Brain pericyte (primary cell): ENCODE data around the gene VEZF1.

Source experiments
- DNase-seq: peaks from one replicate; pipeline ENCODE4 v3.0.0-alpha.2; 2012; ENCODE audit warnings: low read depth, low spot score

Gene VEZF1

DNA sequence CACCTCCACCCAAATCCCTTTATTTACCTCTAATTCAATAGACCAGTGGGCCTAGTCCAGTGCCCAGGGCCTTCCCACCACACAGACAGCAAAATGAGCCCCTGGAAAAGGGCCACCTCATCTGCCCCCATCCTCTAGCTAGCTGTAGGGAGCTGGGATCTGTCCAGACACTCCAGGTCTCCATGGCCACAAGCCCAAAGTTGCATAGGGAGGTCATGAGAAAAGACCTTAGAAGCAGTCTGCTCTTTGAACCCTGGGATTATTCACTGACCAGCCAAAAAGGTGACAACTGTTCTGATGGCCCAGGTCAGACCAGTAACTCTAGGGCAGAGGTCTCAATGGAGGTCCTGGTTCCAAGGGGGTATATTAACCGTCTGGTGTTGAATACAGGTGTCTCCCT lies 34.8 kb downstream of the VEZF1 start:
- no peak for DNase-seq

DNA sequence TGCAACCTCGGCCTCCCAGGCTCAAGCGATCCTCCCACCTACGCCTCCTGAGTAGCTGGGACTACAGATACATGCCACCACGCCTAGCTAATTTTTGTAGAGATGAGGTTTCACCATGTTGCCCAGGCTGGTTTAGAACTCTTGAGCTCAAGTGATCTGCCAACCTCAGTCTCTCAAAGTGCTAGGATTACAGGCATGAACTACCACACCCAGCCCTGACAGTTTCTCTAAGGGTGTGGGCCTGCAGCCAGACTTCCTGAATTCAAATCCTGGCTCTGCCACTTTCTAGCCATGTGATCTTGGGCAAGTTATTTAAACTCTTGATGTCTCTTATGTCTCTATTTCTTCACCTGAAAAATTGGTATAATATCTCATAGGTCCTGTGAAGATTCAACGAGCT lies 38.4 kb downstream of the VEZF1 start:
- DNase-seq = no peak

DNA sequence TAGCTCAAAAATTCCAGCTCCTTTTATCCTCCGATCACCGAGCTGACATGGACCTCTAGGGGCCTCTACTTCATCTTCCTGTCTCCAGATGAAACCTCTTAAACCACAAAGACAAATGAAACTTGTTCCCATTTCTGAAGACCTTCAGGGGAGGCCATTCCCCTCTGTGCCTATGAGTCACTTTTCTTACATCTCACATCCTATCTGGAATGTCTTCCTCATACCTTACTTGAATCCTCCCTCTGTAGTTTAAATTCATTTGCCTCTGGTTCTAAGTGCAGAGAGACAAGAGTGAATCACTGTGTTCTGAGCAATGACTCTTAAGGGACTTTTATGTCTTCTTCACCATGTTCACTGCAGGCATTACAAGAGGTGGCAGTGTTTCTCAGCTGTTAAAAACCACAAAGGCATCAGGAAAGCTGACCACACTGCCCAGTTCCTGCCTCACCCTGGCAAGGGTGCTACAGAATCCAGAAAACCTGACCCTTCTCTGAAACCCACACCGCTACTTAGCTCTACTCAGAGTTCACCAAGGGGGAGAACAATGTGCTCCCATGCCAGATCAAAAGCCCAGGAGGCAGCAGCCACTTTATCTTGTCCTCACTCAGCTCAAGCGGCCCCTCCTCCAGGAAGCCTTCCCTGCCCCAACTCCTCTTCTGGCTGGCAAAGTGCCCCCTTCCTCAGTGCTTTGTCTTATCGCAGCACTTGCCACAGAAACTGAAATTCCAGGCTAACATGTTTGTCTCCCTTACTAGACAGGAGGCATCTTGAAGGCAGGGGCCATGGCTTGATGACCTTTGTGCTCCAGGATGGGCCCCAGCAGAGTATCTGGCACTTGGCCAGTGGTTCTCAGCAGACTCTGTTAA lies 39.3 kb downstream of the VEZF1 start:
- DNase-seq = no peak

DNA sequence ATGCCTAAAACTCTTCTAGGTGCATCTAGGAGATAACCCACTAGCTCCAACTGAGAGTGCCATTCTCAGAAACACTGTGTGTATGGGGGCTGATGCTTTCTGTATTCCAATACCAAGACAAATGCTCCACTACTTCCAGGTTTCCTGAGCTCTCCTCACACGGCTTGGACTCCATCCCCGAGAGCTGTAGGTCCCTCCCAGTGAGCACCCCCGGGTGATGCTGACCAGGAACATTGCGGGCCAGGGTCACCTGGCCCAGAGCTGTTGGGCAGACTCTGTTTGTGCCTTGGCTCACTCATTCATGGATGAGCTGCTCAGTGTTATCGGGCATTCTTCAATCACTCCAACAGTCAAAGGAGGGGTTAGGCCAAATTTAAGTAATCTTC lies 39.9 kb downstream of the VEZF1 start:
- no peak for DNase-seq

DNA sequence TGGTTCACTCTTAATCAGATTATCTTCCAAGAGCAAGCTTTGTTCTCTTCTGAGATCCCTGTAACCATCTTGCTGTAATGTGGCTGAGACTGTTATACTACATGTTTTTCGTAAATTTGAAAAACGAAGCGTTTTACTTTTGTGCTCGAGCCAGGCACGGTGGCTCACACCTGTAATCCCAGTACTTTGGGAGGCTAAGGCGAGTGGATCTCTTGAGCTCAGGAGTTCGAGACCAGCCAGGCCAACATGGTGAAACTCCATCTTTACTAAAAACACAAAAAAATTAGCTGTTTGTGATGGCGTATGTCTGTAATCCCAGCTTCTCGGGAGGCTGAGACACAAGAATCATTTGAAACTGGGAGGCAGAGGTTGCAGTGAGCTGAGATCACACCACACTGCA lies 40.7 kb downstream of the VEZF1 start:
- DNase-seq = no peak

DNA sequence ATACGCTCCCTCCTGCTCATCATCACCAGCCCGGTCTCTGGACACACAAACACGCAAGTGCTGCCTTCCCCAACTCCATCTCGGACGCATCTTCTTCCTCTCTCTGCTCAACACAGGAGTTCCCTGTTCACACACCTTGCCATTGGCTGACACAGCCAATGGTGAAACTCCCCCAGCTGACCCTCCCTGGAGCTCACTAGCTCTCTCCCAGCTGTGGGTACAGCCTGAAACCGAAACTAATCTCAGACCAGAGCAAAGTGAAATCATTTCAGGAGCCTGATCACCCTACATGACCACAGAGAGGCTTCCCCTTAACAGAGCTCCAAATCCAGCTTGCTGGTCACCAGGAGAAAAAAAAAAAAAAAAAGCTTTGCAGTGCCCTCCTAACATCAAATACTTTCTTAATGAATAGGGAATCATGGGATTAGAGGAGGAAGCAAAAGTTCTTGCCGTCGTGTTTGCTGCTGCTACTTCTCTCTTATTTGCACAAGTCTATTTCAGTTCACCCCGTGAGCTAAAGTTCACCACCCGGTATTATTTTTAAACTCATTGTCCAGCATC lies 41.2 kb downstream of the VEZF1 start:
- DNase-seq = no peak

DNA sequence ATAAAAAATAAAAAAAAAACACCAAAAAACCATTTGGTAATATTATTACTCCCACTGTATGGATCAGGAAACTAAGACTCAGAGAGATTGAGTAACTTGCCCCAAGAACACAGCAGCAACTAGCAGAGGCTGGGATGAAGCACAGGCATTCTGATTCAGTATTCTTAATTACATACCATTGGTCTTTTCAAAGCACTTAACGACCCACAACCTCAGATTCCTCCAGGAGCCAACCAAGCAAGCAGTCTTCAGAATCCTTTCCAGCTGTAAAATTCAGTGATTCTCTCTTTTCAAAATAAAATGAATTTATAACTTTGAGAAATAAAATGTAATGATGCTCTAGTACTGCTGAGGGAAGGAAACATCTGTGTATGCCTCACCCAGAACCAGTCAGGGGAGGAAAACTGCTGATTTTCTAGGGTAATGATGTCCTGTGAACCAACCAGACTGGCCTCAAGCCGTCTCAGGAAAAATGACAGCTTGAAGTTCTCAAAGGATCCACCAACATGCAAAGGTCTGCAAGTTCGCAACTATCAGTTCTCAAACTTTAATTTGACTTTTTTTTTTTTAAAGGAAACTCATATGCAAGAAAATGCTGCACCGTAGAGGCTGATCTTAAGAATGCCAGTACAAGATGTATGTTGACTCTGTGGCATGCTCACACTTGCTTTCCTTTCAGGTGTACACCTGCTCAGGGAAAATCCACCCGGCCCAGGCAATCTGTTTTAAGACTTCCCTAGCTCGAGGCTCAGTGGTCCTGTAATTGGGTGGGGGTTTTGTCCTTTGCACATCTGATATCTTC lies 41.9 kb downstream of the VEZF1 start:
- no peak for DNase-seq

DNA sequence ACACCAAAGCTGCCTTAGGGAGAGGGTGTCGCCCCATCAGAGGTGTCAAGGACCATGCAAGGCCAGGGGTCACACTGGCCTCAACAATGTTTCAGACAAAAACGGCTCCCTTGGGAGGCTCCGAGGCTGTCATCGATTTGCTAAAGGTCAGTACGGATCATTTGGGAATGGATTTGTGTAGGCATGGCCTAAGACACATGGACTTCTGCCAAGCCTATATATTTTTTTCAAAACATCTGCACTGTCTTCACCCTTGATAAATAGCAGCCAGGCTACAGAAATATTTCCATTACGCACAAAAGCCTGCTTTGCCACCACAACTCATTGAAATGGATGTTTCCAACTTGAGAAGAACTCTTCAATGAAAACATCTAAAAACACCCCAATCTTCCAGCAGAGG lies 43.1 kb downstream of the VEZF1 start:
- DNase-seq = no peak

DNA sequence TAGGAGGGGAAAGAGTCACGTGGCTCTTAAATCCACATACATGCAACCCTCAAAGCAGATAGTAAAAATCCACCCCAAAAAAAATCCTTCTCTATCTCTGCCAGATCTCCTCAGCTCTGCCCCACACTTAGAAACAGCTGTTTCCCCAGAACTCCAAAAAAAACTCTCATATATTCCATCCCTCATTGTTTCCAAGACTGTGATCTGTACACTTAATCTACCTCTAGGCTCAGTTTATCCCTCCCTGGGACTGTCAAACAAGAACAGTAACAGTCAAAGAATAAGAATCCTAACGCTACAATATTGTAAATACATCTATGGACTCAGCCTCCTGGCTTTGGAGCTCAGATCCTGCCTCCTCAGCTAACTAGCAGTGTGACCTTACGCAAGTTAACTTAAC lies 44.4 kb downstream of the VEZF1 start:
- no peak for DNase-seq

DNA sequence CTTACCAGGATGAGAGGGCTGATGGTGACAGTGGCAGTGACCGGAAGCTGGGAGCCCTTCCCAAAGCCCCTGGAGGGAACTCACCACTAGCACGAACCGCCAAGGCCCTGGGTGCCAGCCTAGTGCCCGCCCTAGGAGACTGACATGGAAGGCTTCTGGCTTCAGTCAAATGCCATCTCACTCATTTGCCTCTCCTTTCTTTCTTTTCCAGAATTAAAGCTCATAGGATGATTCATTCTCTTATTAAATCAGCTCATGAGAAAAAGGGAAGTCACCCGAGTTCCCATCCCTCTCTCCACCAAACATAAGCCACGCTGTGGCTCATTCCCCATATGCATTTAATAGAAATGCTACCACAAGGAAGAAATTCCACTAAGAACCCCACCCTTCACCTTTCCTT lies 44.9 kb downstream of the VEZF1 start:
- DNase-seq = no peak

DNA sequence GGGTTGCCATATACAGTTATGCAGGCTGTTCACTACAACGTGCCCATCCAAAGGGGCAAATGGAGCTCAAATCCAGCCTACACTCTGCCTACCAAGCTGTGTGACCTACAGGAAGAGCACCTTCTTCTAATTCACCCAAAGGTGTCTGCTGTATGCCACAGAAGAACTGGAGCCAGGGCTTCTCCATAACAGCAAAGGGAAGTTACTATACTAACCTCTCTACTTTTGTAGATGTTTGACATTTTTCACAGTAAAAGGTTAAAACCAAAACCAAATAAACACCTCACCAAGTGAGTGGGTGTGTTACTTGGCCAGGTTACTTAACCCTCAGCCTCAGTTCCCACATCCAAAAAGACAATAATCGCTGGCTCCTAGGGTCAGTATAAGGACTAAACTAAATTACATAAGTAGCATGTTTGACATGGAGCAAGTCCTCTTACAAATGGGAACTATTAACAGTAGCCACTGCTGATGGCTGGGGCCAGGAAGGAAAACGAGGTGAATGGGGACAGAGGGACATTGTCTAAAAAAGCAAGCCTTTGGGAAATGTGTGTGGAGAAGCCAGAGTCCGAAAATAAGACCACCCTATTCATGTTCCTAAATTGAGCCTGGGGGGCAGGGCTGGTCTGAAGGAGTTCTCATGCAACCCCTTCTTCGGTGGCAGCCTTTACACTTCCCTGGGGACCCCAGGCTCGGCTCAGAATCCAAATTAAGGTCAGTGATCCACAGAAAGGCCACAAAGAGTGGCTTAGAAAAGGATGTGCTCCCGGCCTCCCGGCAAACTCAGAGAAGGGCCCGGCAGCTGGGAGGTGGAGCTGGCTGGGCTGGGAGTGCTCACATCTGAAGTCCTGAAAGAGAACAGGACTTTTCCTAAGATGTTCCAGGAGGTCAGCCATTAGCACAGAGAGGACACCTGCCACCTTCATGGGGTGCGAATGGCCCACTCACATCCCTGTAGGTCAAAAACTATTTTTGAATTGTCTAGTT lies 46.4 kb downstream of the VEZF1 start:
- DNase-seq = no peak

DNA sequence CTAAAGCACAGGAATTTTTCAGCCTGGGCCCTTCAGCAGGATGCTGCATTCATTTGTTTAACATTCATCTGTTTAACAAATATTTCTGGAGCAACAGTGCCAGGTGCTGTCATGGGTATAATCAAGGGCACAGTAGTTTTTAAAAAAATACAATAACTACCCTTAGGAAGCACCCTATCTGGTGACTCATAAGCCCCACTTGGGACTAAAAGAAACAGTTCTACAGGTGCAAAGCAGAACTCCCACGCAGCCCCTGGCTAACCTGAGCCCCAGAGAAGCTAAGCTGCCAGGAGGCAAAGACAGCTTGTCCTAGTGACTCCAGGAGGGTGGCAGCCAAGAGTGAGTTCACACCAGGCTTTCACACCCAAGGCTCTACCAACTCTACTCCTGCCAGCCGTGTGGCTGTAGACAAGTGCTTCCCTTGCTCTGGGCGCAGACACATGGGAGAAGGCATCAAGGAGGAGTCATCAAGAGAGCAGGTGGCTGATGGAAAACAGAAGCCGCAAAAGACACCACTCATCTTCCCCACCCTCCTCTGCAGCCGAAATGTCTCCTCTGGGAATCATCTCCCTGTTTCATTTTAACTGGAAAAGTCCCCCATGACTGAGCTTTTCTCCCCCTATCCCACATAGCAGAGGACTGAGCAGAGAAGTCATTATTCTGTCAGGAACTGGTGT lies 47.3 kb downstream of the VEZF1 start:
- no peak for DNase-seq

DNA sequence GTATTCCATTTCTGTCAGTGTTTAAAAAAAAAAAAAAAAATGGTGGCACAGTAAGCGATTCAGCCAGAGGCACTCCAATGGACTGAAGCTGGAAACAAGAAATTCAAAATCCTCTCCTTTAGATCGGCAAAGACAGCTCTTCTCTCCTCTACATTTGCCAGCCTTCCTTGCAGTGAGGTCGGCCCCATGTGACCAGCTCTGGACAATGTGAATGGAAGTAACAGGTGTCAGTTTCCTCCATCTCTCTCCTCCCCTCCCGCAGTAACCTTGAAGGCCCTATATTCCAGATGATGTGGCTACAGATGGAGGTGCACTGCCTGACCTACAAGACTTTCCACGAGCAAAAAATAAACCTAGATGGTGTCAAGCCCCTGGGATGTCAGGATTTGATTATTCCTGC lies 47.8 kb downstream of the VEZF1 start:
- no peak for DNase-seq

DNA sequence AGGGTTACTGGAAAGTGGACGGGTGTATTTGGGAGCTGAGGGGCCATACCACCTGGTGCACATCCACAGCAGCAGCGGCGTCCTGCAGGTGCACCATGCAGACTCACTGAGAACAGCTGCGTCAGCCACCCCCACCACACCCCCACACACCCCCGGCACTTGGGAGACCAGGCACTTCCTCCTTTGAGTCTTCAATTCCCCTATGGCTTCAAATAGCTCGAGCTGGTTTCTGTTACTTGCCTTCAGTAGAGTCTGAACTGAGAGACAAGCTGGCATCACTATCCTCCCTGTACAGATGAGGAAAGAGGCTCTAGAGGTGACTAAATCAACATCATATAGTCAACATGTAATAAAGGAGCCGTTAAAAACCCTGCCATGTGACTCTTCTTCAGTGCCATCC lies 48.3 kb downstream of the VEZF1 start:
- no peak for DNase-seq

DNA sequence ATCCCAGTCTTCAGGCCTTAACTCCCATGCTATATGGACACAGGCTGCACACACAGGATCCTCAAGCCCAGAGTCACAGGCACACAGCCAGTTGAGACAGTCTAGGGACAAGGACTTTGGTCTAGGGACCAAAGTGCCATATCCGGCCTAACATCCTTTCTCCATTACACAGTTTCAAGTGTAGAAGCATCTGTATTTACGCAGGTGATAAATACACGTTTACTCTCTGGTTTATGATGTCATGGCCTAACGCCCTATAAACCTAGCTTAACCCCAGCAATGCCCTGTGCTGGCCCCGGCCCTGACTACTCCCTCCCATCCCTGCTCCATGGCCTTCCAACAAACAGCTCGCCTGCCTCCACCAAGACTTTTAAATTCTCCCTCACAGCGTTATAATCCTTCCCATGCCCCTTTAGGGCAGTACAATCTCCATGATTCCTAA lies 50.0 kb downstream of the VEZF1 start:
- no peak for DNase-seq

DNA sequence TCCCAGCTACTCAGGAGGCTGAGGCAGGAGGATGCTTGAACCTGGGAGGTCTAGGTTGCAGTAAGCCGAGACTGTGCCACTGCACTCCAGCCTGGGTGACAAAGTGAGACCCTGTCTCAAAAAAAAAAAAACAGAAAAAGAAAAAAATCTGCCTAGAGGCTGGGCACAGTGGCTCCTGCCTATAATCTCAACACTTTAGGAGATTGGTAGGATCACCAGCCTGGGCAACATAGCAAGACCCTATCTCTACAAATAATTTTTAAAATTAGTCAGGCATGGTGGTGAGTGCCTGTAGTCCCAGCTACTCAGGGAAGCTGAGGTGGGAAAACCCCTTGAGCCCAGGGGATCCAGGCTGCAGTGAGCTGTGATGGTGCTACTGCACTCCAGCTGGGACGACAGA lies 50.6 kb downstream of the VEZF1 start:
- no peak for DNase-seq

DNA sequence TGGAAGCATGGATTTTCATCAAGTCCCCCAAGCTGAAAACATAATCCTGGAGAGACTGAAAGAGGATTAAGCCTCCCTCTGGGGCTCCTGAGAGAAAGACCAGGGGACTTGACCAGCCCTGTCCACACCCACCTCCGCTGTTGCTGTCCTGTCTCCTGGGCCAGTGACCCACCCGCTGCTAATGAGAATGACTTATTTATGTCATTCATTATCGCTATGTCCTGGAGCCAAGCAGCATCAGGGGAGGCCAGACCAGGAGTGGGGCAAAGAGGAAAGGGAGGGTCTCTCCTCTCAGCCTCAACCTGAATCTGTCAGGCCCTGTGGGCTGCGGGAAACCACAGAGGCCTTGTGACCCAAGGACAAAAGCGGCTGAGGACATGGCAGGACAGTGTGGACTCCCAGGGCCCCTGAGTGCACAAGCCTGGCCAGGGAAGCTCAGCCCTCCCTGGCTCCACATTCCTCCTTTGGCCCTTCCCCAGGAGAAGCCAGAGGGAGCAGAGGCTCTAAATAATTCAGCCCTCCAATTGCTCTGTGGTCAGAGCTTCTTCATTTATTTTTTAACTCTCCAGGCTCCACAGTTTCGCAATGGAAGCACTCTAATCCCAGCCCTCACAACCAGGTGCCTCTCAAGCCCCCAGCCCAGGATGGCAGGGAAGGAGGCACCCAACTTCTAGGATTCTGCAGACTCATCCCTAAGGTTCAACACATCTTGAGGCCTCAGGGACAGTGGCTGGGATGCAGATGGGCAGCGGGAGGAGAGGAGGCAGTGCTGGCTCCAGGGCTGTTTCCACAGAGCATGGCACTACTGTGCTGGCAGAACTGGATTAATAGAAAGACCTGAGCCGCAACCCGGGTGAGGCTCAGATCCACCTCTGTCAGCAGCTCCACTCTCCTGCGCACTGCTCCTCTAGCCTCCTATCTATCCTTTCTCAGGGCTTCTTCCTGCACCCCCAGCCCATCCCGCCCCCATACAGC lies 51.9 kb downstream of the VEZF1 start:
- DNase-seq = no peak

DNA sequence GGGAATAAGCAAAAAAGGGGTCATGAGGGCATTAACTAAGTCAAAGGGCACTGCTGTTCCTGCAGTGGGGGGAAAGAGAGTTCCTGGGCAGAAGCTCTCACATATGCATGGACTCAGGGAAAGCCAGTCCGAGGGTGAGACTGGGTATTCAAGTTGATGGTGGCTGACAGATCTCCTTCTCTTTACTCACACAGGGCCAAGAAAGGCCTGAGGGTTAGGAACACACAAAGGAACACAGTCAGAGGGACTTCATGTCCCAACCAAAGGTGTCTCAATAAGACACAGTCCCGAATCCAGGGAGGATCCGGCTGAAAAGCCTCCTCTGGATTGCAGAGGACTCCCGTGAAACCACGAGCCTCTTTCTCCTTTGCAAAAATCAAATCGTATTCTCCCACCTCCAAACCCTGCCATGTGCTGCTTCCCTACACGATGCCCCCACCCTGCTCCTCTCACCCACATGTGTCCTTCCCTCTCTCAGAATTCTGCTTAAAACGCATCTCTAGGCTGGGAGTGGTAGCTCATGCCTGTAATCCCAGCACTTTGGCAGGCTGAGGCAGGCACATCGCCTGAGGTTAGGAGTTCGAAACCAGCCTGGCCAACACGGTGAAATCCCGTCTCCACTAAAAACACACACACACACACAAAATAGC lies 56.4 kb downstream of the VEZF1 start:
- no peak for DNase-seq

DNA sequence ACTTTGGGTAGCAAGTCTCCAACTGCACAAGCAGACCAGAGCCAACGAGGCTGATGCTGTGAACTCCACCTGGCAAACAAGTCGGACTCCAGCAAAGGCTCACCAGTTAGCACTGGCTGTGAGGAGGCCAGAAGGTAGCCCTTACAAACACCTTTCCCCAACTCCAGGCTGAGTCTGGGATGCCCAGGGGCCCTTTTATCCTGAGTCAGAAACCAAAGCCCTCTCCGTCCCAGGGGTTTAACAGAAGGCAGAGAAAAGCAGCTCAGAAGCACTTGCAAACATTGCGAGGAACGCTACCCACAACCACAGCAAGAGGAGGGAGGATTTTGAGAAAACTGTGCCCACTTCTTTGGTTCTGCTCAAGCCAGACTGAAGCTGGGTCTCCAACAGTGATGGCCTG lies 57.8 kb downstream of the VEZF1 start:
- DNase-seq = no peak
